ENCODE measurements around the gene OR4D9. TPM values are rescaled to one million over a fixed set of nuclear protein-coding genes. Genes with fewer than 3 reads are reported as not detected.
"Not testable (repeated sequence)": the region's sequence is repeated elsewhere in the genome, so short reads cannot be mapped to it uniquely, and the experiment has no call there.

Gene OR4D9
- total RNA-seq, 1 donor from 2014 or later: not detected

DNA sequence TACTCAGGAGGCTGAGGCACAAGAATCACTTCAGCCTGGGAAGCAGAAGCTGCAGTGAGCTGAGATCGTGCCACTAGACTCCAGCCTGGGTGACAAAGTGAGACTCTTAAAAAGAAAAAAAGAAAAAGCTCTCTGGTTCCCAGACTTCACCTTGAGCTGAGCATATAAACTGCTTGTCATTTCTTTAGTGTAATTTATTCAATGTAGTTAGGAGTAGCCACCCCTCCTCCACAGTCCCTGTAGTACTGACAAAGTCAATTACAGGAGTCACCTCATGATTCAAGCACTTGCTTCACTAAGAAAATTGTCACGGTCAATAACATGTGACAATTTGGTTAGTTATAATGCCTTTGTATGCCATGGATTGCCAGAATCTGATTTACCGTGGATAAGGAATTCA lies 31.0 kb upstream of the OR4D9 start:
- no peaks in the 10 kb centered on the region for H3K4me1 Mint-ChIP-seq (ENCODE audit: low read depth, unreplicated experiment)
- no peaks in the 10 kb centered on the region for H3K9me3 Mint-ChIP-seq (ENCODE audit: unreplicated experiment)
- no peak overlapping the region for H3K27ac Mint-ChIP-seq (ENCODE audit: unreplicated experiment)
- H3K4me3 Mint-ChIP-seq (ENCODE audit: unreplicated experiment): no peak overlapping the region
- no peak for TF ChIP-seq CTCF (IDR thresholded peaks at IDR 0.05; ENCODE audit: partially characterized antibody, unreplicated experiment)
- H3K27me3 Mint-ChIP-seq (ENCODE audit: unreplicated experiment): peaks cover 2% of the 10 kb centered on the region
- H3K36me3 Mint-ChIP-seq (ENCODE audit: unreplicated experiment): no peaks in the 10 kb centered on the region
- no peak for DNase-seq

DNA sequence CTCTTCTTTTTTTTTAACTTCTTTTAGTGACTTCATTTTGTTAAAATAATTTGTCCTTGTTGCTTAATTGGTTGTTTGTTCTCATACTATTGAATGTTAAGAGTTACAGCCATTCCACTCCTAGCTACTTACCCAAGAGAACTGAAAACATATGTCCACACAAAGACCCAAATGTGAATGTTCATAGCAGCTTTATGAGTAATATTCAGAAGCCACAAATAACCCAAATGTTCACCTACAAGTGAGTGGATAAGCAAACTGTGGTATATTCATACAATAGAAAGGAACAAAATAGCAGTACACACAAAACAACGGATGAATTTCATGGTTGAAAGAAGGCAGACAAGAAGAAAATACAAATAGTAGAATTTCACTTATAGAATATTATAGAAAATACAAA lies 9.4 kb upstream of the OR4D9 start:
- DNase-seq: no peak
- Mint-ChIP-seq H3K4me3 (ENCODE audit: unreplicated experiment) (no peak overlapping the region), H3K27ac (ENCODE audit: unreplicated experiment) (no peak overlapping the region), H3K36me3 (ENCODE audit: unreplicated experiment) (no peaks in the 10 kb centered on the region), H3K9me3 (ENCODE audit: unreplicated experiment) (no peaks in the 10 kb centered on the region), H3K27me3 (ENCODE audit: unreplicated experiment) (peaks cover 6% of the 10 kb centered on the region), H3K4me1 (ENCODE audit: low read depth, unreplicated experiment) (no peaks in the 10 kb centered on the region)
- TF ChIP-seq CTCF (IDR thresholded peaks at IDR 0.05; ENCODE audit: partially characterized antibody, unreplicated experiment): no peak

DNA sequence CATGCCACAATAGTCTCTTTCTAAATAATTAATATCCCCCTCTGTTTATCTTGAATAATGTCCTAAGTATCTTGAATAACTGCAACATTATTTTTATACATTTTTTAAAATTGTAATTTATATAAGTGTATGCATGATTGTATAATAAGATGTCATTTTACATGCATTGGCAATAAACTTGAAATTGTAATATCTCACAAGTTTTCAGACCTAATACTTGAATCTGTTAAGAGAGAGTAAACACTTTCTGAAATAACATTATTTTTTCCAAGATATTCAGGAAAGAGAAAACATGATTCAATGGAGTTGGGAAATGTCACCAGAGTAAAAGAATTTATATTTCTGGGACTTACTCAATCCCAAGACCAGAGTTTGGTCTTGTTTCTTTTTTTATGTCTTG lies 8.1 kb upstream of the OR4D9 start, which contains the start of gene OR4D11:
Gene OR4D11 (plus strand): TSS at position 301 of the 400 bp plus-strand sequence. CDS start 0 bp downstream, at position 301.
- Mint-ChIP-seq H3K36me3 (ENCODE audit: unreplicated experiment) (no peaks in the 10 kb centered on the region), H3K27me3 (ENCODE audit: unreplicated experiment) (peaks cover 2% of the 10 kb centered on the region), H3K4me1 (ENCODE audit: low read depth, unreplicated experiment) (no peaks in the 10 kb centered on the region), H3K9me3 (ENCODE audit: unreplicated experiment) (no peaks in the 10 kb centered on the region), H3K4me3 (ENCODE audit: unreplicated experiment) (no peak within 1 kb of the TSS), H3K27ac (ENCODE audit: unreplicated experiment) (no peak within 1 kb of the TSS)
- DNase-seq: no peak
- no peak for TF ChIP-seq CTCF (IDR thresholded peaks at IDR 0.05; ENCODE audit: partially characterized antibody, unreplicated experiment)

DNA sequence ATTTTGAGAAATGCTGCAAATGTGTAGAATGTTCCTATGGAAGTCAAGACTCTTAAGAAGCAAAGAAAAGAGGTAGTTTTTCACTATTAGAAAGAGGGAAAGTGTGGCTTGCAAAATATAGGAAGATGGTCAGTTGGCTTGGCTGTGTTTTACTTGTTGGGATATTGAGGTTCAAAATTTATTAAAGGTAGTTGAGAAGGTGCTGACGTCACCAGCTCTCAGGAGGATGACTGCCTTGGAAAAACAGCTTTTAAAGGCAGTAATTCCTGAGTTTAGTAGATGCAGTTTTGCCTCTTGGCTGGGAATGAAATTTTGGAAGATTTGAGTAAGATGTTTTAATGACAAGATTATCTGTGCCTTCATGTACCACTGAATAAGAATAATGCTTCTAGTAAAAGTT lies 336 bp downstream of the OR4D9 start:
- Mint-ChIP-seq H3K36me3 (ENCODE audit: unreplicated experiment) (no peaks in the 10 kb centered on the region), H3K9me3 (ENCODE audit: unreplicated experiment) (no peaks in the 10 kb centered on the region), H3K27ac (ENCODE audit: unreplicated experiment) (no peak overlapping the region), H3K4me3 (ENCODE audit: unreplicated experiment) (no peak overlapping the region), H3K27me3 (ENCODE audit: unreplicated experiment) (peaks cover 2% of the 10 kb centered on the region), H3K4me1 (ENCODE audit: low read depth, unreplicated experiment) (no peaks in the 10 kb centered on the region)
- no peak for TF ChIP-seq CTCF (IDR thresholded peaks at IDR 0.05; ENCODE audit: partially characterized antibody, unreplicated experiment)
- no peak for DNase-seq

DNA sequence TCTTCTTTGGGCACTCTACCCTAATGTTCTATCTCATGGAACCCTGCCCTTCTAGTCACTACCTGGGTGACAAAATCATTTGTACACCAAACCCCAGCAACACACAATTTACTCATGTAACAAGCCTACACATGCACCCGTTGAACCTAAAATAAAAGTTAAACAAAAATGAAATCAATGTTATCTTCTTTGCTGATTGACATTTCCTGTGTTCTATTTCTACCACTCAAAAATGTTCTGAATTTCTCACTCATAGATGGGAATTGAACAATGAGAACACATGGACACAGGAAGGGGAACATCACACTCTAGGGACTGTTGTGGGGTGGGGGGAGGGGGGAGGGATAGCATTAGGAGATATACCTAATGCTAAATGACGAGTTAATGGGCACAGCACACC lies 8.8 kb downstream of the OR4D9 start:
- not testable (repeated sequence) for H3K4me1 Mint-ChIP-seq (ENCODE audit: low read depth, unreplicated experiment); H3K27me3 Mint-ChIP-seq (ENCODE audit: unreplicated experiment); H3K36me3 Mint-ChIP-seq (ENCODE audit: unreplicated experiment); H3K27ac Mint-ChIP-seq (ENCODE audit: unreplicated experiment); H3K4me3 Mint-ChIP-seq (ENCODE audit: unreplicated experiment); H3K9me3 Mint-ChIP-seq (ENCODE audit: unreplicated experiment); DNase-seq

DNA sequence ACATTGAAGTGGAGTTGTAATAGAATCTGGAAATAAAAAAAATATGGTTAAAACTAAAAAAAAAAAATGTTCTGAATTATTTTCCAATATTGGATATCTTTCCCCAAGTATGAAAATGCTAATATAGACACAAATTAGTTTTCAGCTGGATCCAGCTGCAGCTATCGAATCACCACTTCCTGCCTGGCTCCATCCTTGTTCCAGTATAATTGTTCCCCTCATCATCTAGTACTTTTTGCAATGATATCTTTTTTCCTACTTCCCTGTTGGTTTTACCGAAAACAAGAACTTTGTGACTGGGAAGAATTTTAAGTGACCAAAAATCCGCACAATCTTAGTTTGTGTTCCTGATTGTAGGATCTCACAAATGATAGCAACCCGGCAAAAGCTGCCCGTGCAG lies 9.4 kb downstream of the OR4D9 start:
- Mint-ChIP-seq H3K27ac (ENCODE audit: unreplicated experiment) (no peak overlapping the region), H3K27me3 (ENCODE audit: unreplicated experiment) (no peaks in the 10 kb centered on the region), H3K4me1 (ENCODE audit: low read depth, unreplicated experiment) (no peaks in the 10 kb centered on the region), H3K36me3 (ENCODE audit: unreplicated experiment) (no peaks in the 10 kb centered on the region), H3K9me3 (ENCODE audit: unreplicated experiment) (no peaks in the 10 kb centered on the region), H3K4me3 (ENCODE audit: unreplicated experiment) (no peak overlapping the region)
- no peak for DNase-seq
- TF ChIP-seq CTCF (IDR thresholded peaks at IDR 0.05; ENCODE audit: partially characterized antibody, unreplicated experiment): no peak

All from glutamatergic neuron (in vitro differentiated cells).